A549 (cell line): Measurements from ENCODE around the gene MS4A2. TPM values are rescaled to one million over a fixed set of nuclear protein-coding genes. Genes with fewer than 3 reads are reported as not detected.
"Not testable (repeated sequence)": the region's sequence is repeated elsewhere in the genome, so short reads cannot be mapped to it uniquely, and the experiment has no call there.

ENCODE experiments used
- ATAC-seq, 2 experiments: fragments of 200-7000 bp in 1 of 2; fragments of >200 bp in 1 of 2; cut with Nextera tagmentation in 1 of 2; cut with Tn5 transposase in 1 of 2; 3 replicates each; pipeline versions ENCODE4 v1.8.0 to v1.9.1; 2018 to 2020; ENCODE audit warnings: mild to moderate bottlenecking in 1 of 2, moderate library complexity in 1 of 2
- CTCF ChIA-PET: fragments of 300-600 bp; sonication (Branson Sonifier 250); formaldehyde crosslinking; extraction: SDS; loops from one replicate; lab custom pipeline; 2021; ENCODE audit warnings: antibody characterized with exemption, inconsistent platforms; lab: Yijun Ruan, JAX
- POLR2A ChIA-PET: fragments of 350-600 bp; formaldehyde crosslinking; extraction: SDS; loops from one replicate; lab custom pipeline; 2021; ENCODE audit warnings: antibody characterized with exemption, inconsistent platforms; lab: Yijun Ruan, JAX
- DNase-seq, 2 experiments: peaks; one replicate each; pipeline versions ENCODE4 v3.0.0 to v3.0.0-alpha.2; 2011 to 2016; ENCODE audit warnings: low read depth in 1 of 2, low spot score in 1 of 2
- FAIRE-seq: peaks from 2 replicates; lab custom pipeline; 2011; peaks lifted over from hg19 to GRCh38; lab: Jason Lieb, UNC
- H3K27ac ChIP-seq, 2 experiments: fragments of >200 bp; sonication (Bioruptor Twin); formaldehyde crosslinking; 3 replicates each; pipeline ENCODE4 v1.5.1; 2016 to 2017
- H3K4me1 ChIP-seq: fragments of >200 bp; sonication (Bioruptor Twin); formaldehyde crosslinking; 3 replicates; pipeline ENCODE4 v1.6.1; 2016
- H3K4me2 ChIP-seq: fragments of >200 bp; sonication (Bioruptor Twin); formaldehyde crosslinking; 3 replicates; pipeline ENCODE4 v1.6.1; 2016
- H3K4me3 ChIP-seq: fragments of >200 bp; sonication (Bioruptor Twin); formaldehyde crosslinking; 3 replicates; pipeline ENCODE4 v1.5.1; 2016
- H3K9me3 ChIP-seq: fragments of >200 bp; sonication (Bioruptor Twin); formaldehyde crosslinking; 3 replicates; pipeline ENCODE4 v1.6.1; 2016
- E2F6 ChIP-seq: IDR thresholded peaks from 2 replicates; pipeline ENCODE4 v1.6.1; 2012; ENCODE audit warnings: low read depth, borderline replicate concordance
- FOSL2 ChIP-seq, 2 experiments: fragments of 450-650 bp in 1 of 2; fragments of >200 bp in 1 of 2; sonication (Bioruptor Twin) in 1 of 2; formaldehyde crosslinking; IDR thresholded peaks; 2 replicates each; pipeline versions ENCODE4 v1.5.0 to v1.6.1; 2016 to 2020; ENCODE audit warnings: mild to moderate bottlenecking in 1 of 2, moderate library complexity in 1 of 2
- FOXS1 ChIP-seq: fragments of 250-450 bp; sonication (Bioruptor Pico); IDR thresholded peaks from 2 replicates; pipeline ENCODE4 v1.5.0; 2020; ENCODE audit warnings: mild to moderate bottlenecking, moderate library complexity
- MAX ChIP-seq: IDR thresholded peaks from 2 replicates; pipeline ENCODE4 v1.6.1; 2012
- RAD21 ChIP-seq, 2 experiments: fragments of >200 bp in 1 of 2; sonication (Bioruptor Twin) in 1 of 2; formaldehyde crosslinking in 1 of 2; IDR thresholded peaks in 1 of 2; conservative IDR thresholded peaks in 1 of 2; 2 replicates in 1 of 2; 3 replicates in 1 of 2; pipeline ENCODE4 v1.6.1; 2012 to 2018; ENCODE audit warnings: inconsistent platforms in 1 of 2
- WGBS: methylation state at CpG from one replicate; pipeline ENCODE4 v1.1.6; 2017; ENCODE audit errors: missing lambda C conversion rate; 5-methylcytosine and 5-hydroxymethylcytosine counted together
- polyA plus RNA-seq, 4 experiments: library from polyadenylated mRNA; depleted of rRNA in 3 of 4; stranded (reverse); fragments of >200 nt; fragmentation: RNase III in 1 of 4; extraction: RNeasy Plus Mini Kit Qiagen cat#74134 plus additional on column Dnase treatment in 1 of 4; gene quantifications; 2 replicates in 3 of 4; 3 replicates in 1 of 4; pipeline ENCODE4 v1.2.3, GENCODE V29; 2011 to 2017

The MS4A2 gene
- polyA plus RNA-seq, 2 of the 4 experiments (the other 2 are of a cell fraction), result not detected

GRCh38 chr11:60098508-60098907 lies 10.0 kb downstream of the MS4A2 start:
- peak in 1 of 2 experiments; percentile 4 for DNase-seq
- H3K4me1 ChIP-seq, result no peaks in the 10 kb centered on the region
- H3K9me3 ChIP-seq, result no peaks in the 10 kb centered on the region
- POLR2A ChIA-PET, result no interaction called here
- no peak overlapping the region for H3K4me2 ChIP-seq
- FAIRE-seq, result no peak
- CTCF ChIA-PET, result no interaction called here
- H3K4me3 ChIP-seq, result no peak overlapping the region
- H3K27ac ChIP-seq, result no peak overlapping the region
- TF ChIP-seq RAD21 (conservative IDR thresholded peaks at IDR 0.05 in 1 of 2, IDR thresholded peaks at IDR 0.05 in 1 of 2) (no peak), FOSL2 (IDR thresholded peaks at IDR 0.05) (no peak), FOSL2 (CRISPR knock-in tag; IDR thresholded peaks at IDR 0.05) (peak; percentile 27; the same call in 1 of the 2 replicates)
- no peak for ATAC-seq

- Histone ChIP-seq H3K9me3 (no peaks in the 10 kb centered on the region), H3K4me2 (no peak overlapping the region)
- POLR2A ChIA-PET, result no interaction called here
- no peak for ATAC-seq
- DNase-seq, result no peak
- TF ChIP-seq FOXS1 (CRISPR knock-in tag), result no peak
- no peak for TF ChIP-seq MAX
- TF ChIP-seq, all 56 proteins: peak for 0
- no peaks in the 10 kb centered on the region for H3K4me1 ChIP-seq
- 83% methylated on average over 1 of the region's 1 CpG for WGBS
- no peak for FAIRE-seq
- H3K27ac ChIP-seq, result no peak overlapping the region
- H3K4me3 ChIP-seq, result no peak overlapping the region
- CTCF ChIA-PET, result interaction anchor here (0.6 kb wide), 1 partner anchor 318 kb away, joined by 3 read pairs; no protein-coding TSS in a partner anchor
Measured at GRCh38 chr11:60100516-60100915, 12.1 kb downstream of the MS4A2 start.

GRCh38 chr11:60101368-60101767 lies 12.9 kb downstream of the MS4A2 start:
- H3K4me1 ChIP-seq, H3K27ac ChIP-seq, CTCF ChIA-PET, DNase-seq, ATAC-seq, H3K4me2 ChIP-seq, POLR2A ChIA-PET, H3K9me3 ChIP-seq, H3K4me3 ChIP-seq, FAIRE-seq: not testable (repeated sequence)
- 49% methylated on average over 11 of the region's 11 CpGs for WGBS

GRCh38 chr11:60104471-60105115 lies 16.1 kb downstream of the MS4A2 start:
- CTCF ChIA-PET, result interaction anchor here (0.6 kb wide), 1 partner anchor 485 kb away, joined by 4 read pairs; no protein-coding TSS in a partner anchor
- H3K9me3 ChIP-seq, POLR2A ChIA-PET, H3K27ac ChIP-seq, H3K4me2 ChIP-seq, ATAC-seq, FAIRE-seq, H3K4me1 ChIP-seq, H3K4me3 ChIP-seq, DNase-seq: not testable (repeated sequence)
- 60% methylated on average over 8 of the region's 8 CpGs for WGBS

- FAIRE-seq, H3K4me1 ChIP-seq, POLR2A ChIA-PET, H3K9me3 ChIP-seq, DNase-seq, H3K4me2 ChIP-seq, H3K4me3 ChIP-seq, ATAC-seq, H3K27ac ChIP-seq: not testable (repeated sequence)
- 49% methylated on average over 5 of the region's 5 CpGs for WGBS
- CTCF ChIA-PET, result interaction anchor here (1.1 kb wide), 1 partner anchor 211 kb away, joined by 3 read pairs; no protein-coding TSS in a partner anchor
Measured at GRCh38 chr11:60108631-60109030, 20.2 kb downstream of the MS4A2 start.

- ATAC-seq, result no peak
- no peak for FAIRE-seq
Measured at GRCh38 chr11:60111793-60112192, 23.3 kb downstream of the MS4A2 start.

More at GRCh38 chr11:60111793-60112192, 23.3 kb downstream of the MS4A2 start:
- WGBS, result 0% methylated on average over 2 of the region's 2 CpGs
- no peak for DNase-seq
- ChIA-PET CTCF (no interaction called here), POLR2A (no interaction called here)
- Histone ChIP-seq H3K4me2 (no peak overlapping the region), H3K4me1 (no peaks in the 10 kb centered on the region), H3K27ac (no peak overlapping the region)
- no peak for TF ChIP-seq E2F6
- TF ChIP-seq, all 56 proteins: peak for 0
- no peak overlapping the region for H3K4me3 ChIP-seq
- no peaks in the 10 kb centered on the region for H3K9me3 ChIP-seq
